Choroid plexus epithelial cell (primary cell): ENCODE data around the gene NUAK1.

Experiments
- DNase-seq: peaks from one replicate; pipeline ENCODE4 v3.0.0-alpha.2; 2010; ENCODE audit warnings: low read depth
- H3K4me3 ChIP-seq: 2 replicates; pipeline ENCODE4 v1.5.1; 2011; ENCODE audit warnings: low read depth, mild to moderate bottlenecking, control low read depth, low read length, moderate library complexity
- TF ChIP-seq, protein P1 (sequence below): conservative IDR thresholded peaks from 2 replicates; pipeline ENCODE4 v1.5.1; 2011; ENCODE audit warnings: low read depth, mild to moderate bottlenecking, control low read depth, inconsistent platforms, low read length, moderate library complexity

The NUAK1 gene

DNA sequence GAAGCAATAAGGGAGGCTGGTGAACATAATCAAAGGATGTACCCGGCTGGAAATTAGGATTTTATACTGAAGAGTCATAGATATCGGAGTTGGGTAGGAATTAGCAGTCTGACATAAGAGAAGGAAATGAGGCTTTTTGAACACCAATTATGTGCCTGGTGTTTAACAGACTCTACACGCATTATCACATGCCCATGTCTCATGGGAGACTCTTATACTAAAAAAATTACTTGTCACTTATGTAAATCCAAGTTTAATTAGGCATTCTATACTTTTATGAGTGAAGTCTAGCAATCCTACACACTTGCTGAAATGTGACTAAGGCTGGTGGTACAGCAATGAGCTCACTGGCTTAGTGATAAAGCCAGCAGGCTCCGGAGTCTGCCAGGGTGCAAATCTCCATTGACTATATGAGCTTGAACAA, 93.5 kb downstream of the NUAK1 start:
- H3K4me3 ChIP-seq = no peak overlapping the region
- TF ChIP-seq, protein P1, sequence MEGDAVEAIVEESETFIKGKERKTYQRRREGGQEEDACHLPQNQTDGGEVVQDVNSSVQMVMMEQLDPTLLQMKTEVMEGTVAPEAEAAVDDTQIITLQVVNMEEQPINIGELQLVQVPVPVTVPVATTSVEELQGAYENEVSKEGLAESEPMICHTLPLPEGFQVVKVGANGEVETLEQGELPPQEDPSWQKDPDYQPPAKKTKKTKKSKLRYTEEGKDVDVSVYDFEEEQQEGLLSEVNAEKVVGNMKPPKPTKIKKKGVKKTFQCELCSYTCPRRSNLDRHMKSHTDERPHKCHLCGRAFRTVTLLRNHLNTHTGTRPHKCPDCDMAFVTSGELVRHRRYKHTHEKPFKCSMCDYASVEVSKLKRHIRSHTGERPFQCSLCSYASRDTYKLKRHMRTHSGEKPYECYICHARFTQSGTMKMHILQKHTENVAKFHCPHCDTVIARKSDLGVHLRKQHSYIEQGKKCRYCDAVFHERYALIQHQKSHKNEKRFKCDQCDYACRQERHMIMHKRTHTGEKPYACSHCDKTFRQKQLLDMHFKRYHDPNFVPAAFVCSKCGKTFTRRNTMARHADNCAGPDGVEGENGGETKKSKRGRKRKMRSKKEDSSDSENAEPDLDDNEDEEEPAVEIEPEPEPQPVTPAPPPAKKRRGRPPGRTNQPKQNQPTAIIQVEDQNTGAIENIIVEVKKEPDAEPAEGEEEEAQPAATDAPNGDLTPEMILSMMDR = no peak
- DNase-seq = no peak

DNA sequence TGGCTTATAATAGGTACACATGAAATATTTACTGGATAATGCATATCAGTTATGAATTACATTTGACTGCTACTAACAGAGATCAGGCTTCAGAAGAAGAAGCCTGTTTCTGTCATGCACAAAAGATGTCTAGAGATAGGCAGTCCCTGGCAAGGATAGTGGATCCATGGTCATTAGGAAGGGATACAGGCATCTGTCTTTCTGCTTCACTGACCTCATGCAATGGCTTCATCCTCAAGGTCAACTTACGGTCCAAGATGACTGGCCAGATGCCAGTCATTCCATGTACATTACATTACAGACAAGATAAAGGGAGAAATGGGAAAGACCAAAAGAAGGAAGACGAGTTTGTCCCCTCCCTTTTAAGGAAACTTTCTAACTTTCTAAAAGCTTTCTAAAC, 94.0 kb downstream of the NUAK1 start:
- DNase-seq = peak; percentile 35
- TF ChIP-seq, protein P1 = no peak
- H3K4me3 ChIP-seq = no peak overlapping the region

DNA sequence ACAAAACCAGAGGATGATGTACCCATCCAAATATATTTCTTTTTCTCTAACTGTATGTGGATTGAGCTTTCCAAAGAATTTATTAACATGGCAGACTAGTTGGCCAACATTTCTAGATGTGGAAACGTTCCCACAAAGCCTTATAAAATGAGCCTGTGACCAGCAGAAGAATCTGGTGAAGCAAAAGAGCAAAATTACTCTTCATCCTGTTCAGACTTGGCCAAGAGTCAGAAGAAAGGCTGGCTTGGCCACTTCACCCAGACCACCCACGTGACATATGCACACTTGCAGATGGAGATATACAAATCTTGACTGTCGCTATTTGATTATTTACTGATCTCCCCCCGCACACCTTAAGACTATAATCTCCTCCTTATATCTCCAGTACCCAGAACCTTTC, 96.7 kb downstream of the NUAK1 start:
- H3K4me3 ChIP-seq = no peak overlapping the region
- TF ChIP-seq, protein P1 = no peak
- no peak for DNase-seq

DNA sequence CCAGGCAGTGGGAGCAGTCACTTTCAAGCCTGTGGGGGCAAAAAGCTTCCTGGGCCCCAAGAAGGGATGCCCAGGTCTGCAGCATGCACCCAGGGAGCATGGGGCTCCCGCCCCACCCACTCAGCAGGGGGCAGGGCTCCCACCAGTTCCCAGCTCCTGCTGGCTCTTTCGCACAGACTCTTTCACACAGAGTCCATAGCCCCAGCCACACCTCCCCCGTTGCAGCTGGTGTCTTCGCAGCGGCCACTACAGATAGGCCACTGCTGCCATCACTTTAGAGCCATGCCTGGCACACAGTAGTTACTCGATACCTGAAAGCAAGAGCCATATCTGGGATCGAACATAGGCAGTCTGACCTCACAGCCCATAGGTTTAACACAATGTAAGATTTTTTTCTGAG, 98.2 kb downstream of the NUAK1 start:
- no peak for DNase-seq
- TF ChIP-seq, protein P1 = no peak
- H3K4me3 ChIP-seq = no peak overlapping the region

DNA sequence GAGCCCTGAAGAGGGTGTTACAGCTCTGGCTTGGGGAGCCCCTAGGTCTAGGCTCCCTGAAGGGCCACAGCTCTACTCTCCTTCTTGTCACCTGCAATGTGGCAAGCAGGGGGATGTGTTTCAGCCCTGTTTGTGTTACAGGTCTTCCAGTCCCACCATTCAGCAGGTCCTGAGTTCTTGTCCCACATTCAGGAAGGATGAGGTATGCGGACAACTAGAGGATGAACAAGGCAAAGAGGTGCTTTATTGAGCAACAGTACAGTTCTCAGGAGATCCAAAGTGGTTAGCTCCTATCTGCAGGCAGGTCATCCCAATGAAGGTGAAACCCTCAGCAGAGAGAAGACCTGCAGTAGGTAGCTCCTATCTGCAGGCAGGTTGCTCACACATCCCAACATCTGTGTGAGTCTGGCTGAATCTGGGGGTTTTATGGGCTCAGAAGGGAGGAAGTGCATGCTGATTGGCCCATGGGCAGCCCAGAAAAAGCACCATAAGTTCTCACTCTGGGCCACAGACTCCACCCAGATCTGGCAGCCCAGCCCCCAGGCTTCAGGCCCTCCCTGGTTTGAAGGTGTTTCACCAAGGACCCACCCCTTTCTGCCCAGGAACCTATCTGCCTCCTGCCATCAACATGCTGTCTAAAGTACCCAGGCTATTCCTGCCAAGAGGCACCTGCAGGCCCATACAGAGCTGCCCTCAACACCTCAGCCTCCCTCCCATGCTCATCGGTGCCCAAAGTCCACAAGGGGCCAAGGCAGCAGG, 98.9 kb downstream of the NUAK1 start:
- H3K4me3 ChIP-seq = no peak overlapping the region
- DNase-seq = no peak
- TF ChIP-seq, protein P1 = no peak

DNA sequence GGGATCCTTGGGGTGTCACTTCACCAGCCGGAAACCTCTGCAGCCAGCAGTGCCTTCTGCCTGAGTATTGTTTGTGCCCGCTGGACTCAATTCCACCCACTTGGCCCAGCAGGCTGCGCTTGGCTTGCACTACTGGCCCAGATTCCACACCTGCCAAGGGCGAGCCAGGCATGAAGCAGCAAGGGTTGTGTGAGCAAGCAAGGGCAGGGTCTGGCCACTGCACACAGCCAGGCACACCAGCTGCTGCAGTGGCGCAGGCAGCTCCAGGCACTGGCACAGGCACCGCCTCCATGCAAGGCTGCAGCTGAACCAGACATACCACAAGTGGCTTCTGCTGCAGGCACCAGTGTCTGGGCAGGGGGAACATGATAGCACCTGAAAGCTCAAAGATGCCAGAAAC, 99.5 kb downstream of the NUAK1 start:
- TF ChIP-seq, protein P1 = no peak
- DNase-seq = no peak
- H3K4me3 ChIP-seq = no peak overlapping the region

DNA sequence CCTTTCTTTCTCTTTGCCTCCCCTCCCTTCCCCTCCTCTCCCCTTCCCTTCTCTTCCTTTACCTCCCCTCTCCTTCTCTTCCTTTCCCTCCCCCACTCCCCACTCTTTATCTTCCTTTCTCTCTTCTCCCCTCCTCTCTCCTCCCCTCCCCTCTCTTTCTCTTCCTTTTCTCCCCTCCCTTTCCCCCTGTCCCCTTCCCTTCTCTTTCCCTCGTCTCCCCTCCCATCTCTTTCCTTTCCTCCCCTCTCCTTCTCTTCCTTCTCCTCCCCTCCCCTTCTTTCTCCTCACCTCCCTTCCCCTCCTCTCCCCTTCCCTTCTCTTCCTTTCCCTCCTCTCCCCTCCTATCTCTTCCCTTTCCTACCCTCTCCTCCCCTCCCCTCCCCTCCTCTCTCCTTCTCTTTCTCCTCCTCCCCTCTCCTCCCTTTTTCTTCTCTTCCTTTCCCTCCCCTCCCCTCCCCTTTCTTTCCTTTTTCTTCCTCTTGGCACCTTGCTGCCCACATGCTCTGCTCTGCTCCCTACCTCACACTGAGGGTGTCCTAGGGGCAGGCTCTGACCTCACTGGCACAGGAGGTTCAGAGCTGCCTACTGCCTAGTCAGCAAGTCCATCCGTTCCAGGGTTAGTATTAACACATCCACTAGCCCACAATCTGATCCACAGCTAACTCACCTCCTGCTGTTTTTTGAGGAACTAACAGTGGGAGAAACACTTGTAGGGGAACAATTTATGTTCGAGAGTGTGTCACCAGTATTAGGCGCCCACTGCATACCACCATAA, 101.0 kb downstream of the NUAK1 start:
- TF ChIP-seq, protein P1 = no peak
- DNase-seq = no peak
- no peak overlapping the region for H3K4me3 ChIP-seq
